ENCODE results near the gene BEND7. TPM values are rescaled to one million over a fixed set of nuclear protein-coding genes. Genes with fewer than 3 reads are reported as not detected.

The BEND7 gene
- total RNA-seq, 2 donors from 2014 or later = 10.1 to 44.5 TPM

GRCh38 chr10:13529714-13529973 lies 830 bp upstream of the BEND7 start:
- Histone ChIP-seq H3K4me1 (replicated peaks) (no peaks in the 10 kb centered on the region), H3K27ac (no peak overlapping the region), H3K36me3 (no peaks in the 10 kb centered on the region), H3K27me3 (replicated peaks; ENCODE audit: insufficient read depth) (no peaks in the 10 kb centered on the region), H3K9me3 (no peaks in the 10 kb centered on the region), H3K4me3 (peak overlapping the region; percentile 35 to 36)
- intact Hi-C loops (cut with DNase I) = no loop called here
- DNase-seq (ENCODE audit: low spot score) = no peak
- TF ChIP-seq CTCF (IDR thresholded peaks at IDR 0.05) (no peak), POLR2AphosphoS5 (IDR thresholded peaks at IDR 0.05) (no peak), POLR2A (IDR thresholded peaks at IDR 0.05) (no peak)
- WGBS = 24% methylated on average over 8 of the region's 8 CpGs

GRCh38 chr10:13528123-13528874 lies 515 bp downstream of the BEND7 start:
- TF ChIP-seq POLR2A (IDR thresholded peaks at IDR 0.05) (no peak), CTCF (IDR thresholded peaks at IDR 0.05) (no peak), POLR2AphosphoS5 (IDR thresholded peaks at IDR 0.05) (no peak)
- 2% methylated on average over 21 of the region's 104 CpGs for WGBS
- Histone ChIP-seq H3K27ac (peak overlapping the region; percentile 45 to 58), H3K9me3 (no peaks in the 10 kb centered on the region), H3K4me3 (peak overlapping the region; percentile 49 to 53), H3K36me3 (no peaks in the 10 kb centered on the region), H3K27me3 (replicated peaks; ENCODE audit: insufficient read depth) (no peaks in the 10 kb centered on the region), H3K4me1 (replicated peaks) (no peaks in the 10 kb centered on the region)
- intact Hi-C loops (cut with DNase I) = no loop called here
- peak; percentile 6 for DNase-seq (ENCODE audit: low spot score)

GRCh38 chr10:13527864-13528122 lies 1.0 kb downstream of the BEND7 start:
- WGBS = 4% methylated on average over 5 of the region's 5 CpGs
- intact Hi-C loops (cut with DNase I) = no loop called here

GRCh38 chr10:13526948-13527863 lies 1.6 kb downstream of the BEND7 start:
- H3K4me1 ChIP-seq (replicated peaks) = no peaks in the 10 kb centered on the region
- WGBS = 39% methylated on average over 10 of the region's 10 CpGs
- peak overlapping the region; percentile 45 to 58 for H3K27ac ChIP-seq
- no peak for DNase-seq (ENCODE audit: low spot score)
- H3K27me3 ChIP-seq (replicated peaks; ENCODE audit: insufficient read depth) = no peaks in the 10 kb centered on the region
- no peaks in the 10 kb centered on the region for H3K9me3 ChIP-seq
- peak overlapping the region; percentile 49 to 53 for H3K4me3 ChIP-seq
- intact Hi-C loops (cut with DNase I) = no loop called here
- TF ChIP-seq POLR2AphosphoS5 (IDR thresholded peaks at IDR 0.05) (no peak), POLR2A (IDR thresholded peaks at IDR 0.05) (no peak), CTCF (IDR thresholded peaks at IDR 0.05) (no peak)
- H3K36me3 ChIP-seq = no peaks in the 10 kb centered on the region

More at GRCh38 chr10:13527864-13528122, 1.0 kb downstream of the BEND7 start:
- no peaks in the 10 kb centered on the region for H3K4me1 ChIP-seq (replicated peaks)
- no peak for DNase-seq (ENCODE audit: low spot score)
- peak overlapping the region; percentile 45 to 58 for H3K27ac ChIP-seq
- no peaks in the 10 kb centered on the region for H3K9me3 ChIP-seq
- no peaks in the 10 kb centered on the region for H3K27me3 ChIP-seq (replicated peaks; ENCODE audit: insufficient read depth)
- TF ChIP-seq POLR2AphosphoS5 (IDR thresholded peaks at IDR 0.05) = no peak
- no peaks in the 10 kb centered on the region for H3K36me3 ChIP-seq
- peak overlapping the region; percentile 49 to 53 for H3K4me3 ChIP-seq

GRCh38 chr10:13525663-13526062 lies 3.2 kb downstream of the BEND7 start:
- no peak for TF ChIP-seq CTCF (IDR thresholded peaks at IDR 0.05)
- TF ChIP-seq POLR2AphosphoS5 (IDR thresholded peaks at IDR 0.05) = no peak
- no peak for TF ChIP-seq POLR2A (IDR thresholded peaks at IDR 0.05)
- no peaks in the 10 kb centered on the region for H3K9me3 ChIP-seq
- intact Hi-C loops (cut with DNase I) = no loop called here
- DNase-seq (ENCODE audit: low spot score) = no peak
- no peak overlapping the region for H3K27ac ChIP-seq
- H3K36me3 ChIP-seq = no peaks in the 10 kb centered on the region
- WGBS = 91% methylated on average over 3 of the region's 3 CpGs
- no peak overlapping the region for H3K4me3 ChIP-seq
- no peaks in the 10 kb centered on the region for H3K4me1 ChIP-seq (replicated peaks)
- no peaks in the 10 kb centered on the region for H3K27me3 ChIP-seq (replicated peaks; ENCODE audit: insufficient read depth)
